HepG2 (cell line): ENCODE results near the gene NOC2L. TPM values are rescaled to one million over a fixed set of nuclear protein-coding genes. Genes with fewer than 3 reads are reported as not detected.

Experiments used
- BRD4 ChIP-seq: sonication (generic); formaldehyde crosslinking; IDR thresholded peaks from 2 replicates; pipeline ENCODE4 v1.4.0; 2020; ENCODE audit warnings: missing genetic modification reagents
- CBX1 ChIP-seq: IDR thresholded peaks from one replicate; pipeline ENCODE4 v1.6.1; 2016; ENCODE audit warnings: antibody characterized with exemption, low read depth
- DMAP1 ChIP-seq: IDR thresholded peaks from 2 replicates; pipeline ENCODE4 v1.6.1; 2016
- FLYWCH1 ChIP-seq: sonication (generic); formaldehyde crosslinking; IDR thresholded peaks from 2 replicates; pipeline ENCODE4 v1.8.1; 2023; ENCODE audit warnings: mild to moderate bottlenecking, missing genetic modification reagents
- GATA4 ChIP-seq: sonication (generic); IDR thresholded peaks from 2 replicates; pipeline ENCODE4 v1.6.1; 2016; ENCODE audit warnings: antibody characterized with exemption, low read depth, borderline replicate concordance
- IKZF4 ChIP-seq: sonication (generic); formaldehyde crosslinking; IDR thresholded peaks from 2 replicates; pipeline ENCODE4 v1.5.1; 2020; ENCODE audit warnings: borderline replicate concordance, mild to moderate bottlenecking, low read depth, missing genetic modification reagents; ENCODE audit errors: not compliant biosample characterization
- KLF12 ChIP-seq: sonication (generic); formaldehyde crosslinking; IDR thresholded peaks from 2 replicates; pipeline ENCODE4 v1.4.0; 2020; ENCODE audit warnings: missing genetic modification reagents, borderline replicate concordance
- MATR3 ChIP-seq: sonication (generic); formaldehyde crosslinking; IDR thresholded peaks from 2 replicates; pipeline ENCODE4 v1.4.0; 2020; ENCODE audit warnings: missing genetic modification reagents
- PITX1 ChIP-seq: sonication (generic); formaldehyde crosslinking; IDR thresholded peaks from 2 replicates; pipeline ENCODE4 v1.5.1; 2020; ENCODE audit warnings: mild to moderate bottlenecking, missing genetic modification reagents
- SATB2 ChIP-seq: sonication (generic); formaldehyde crosslinking; IDR thresholded peaks from 2 replicates; pipeline ENCODE4 v1.5.0; 2020; ENCODE audit warnings: missing genetic modification reagents
- XRCC5 ChIP-seq: fragments of 200-400 bp; formaldehyde crosslinking; optimal IDR thresholded peaks from 2 replicates; pipeline ENCODE3; 2017; ENCODE audit warnings: mild to moderate bottlenecking, low read length
- ZNF224 ChIP-seq: sonication (generic); formaldehyde crosslinking; IDR thresholded peaks from 2 replicates; pipeline ENCODE4 v1.5.0; 2020; ENCODE audit warnings: mild to moderate bottlenecking, missing genetic modification reagents
- ZNF564 ChIP-seq: sonication (generic); formaldehyde crosslinking; IDR thresholded peaks from 2 replicates; pipeline ENCODE4 v1.8.1; 2023; ENCODE audit warnings: mild to moderate bottlenecking, missing genetic modification reagents
- ZNF678 ChIP-seq: sonication (generic); formaldehyde crosslinking; IDR thresholded peaks from 2 replicates; pipeline ENCODE4 v1.4.0; 2020; ENCODE audit warnings: mild to moderate bottlenecking, missing genetic modification reagents
- ZNF776 ChIP-seq: sonication (generic); formaldehyde crosslinking; IDR thresholded peaks from 2 replicates; pipeline ENCODE4 v1.4.0; 2020; ENCODE audit warnings: mild to moderate bottlenecking, missing genetic modification reagents
- polyA plus RNA-seq, 8 experiments: library from polyadenylated mRNA; depleted of rRNA in 3 of 8; stranded (reverse) in 7 of 8; unstranded in 1 of 8; fragments of >200 nt; fragmentation: Illumina TruSeq in 4 of 8; extraction: Trizol in 4 of 8; gene quantifications; 2 replicates each; pipeline versions ENCODE4 v1.2.1 to v1.2.3, GENCODE V29; 2011 to 2016; ENCODE audit warnings: low read depth in 4 of 8, missing spikeins in 1 of 8, mixed read lengths in 1 of 8; ENCODE audit not compliant: insufficient read depth in 1 of 8
- total RNA-seq, 5 experiments: library from RNA; depleted of rRNA; stranded (reverse); fragments of >200 nt; fragmentation: Illumina TruSeq; extraction: Trizol; gene quantifications; 2 replicates each; pipeline ENCODE4 v1.2.3, GENCODE V29; 2016; ENCODE audit warnings: low read depth in 1 of 5
- TF ChIP-seq, protein P1 (sequence below): sonication (generic); formaldehyde crosslinking; IDR thresholded peaks from 2 replicates; pipeline ENCODE4 v1.5.0; 2020; ENCODE audit warnings: mild to moderate bottlenecking, missing genetic modification reagents
- TF ChIP-seq, protein P2 (sequence below): sonication (generic); formaldehyde crosslinking; IDR thresholded peaks from 2 replicates; pipeline ENCODE4 v1.9.0; 2022; ENCODE audit warnings: low read depth, missing genetic modification reagents
- TF ChIP-seq, protein P3 (sequence below): sonication (generic); formaldehyde crosslinking; IDR thresholded peaks from 2 replicates; pipeline ENCODE4 v1.4.0; 2020; ENCODE audit warnings: missing genetic modification reagents
- TF ChIP-seq, protein P4 (sequence below): sonication (generic); formaldehyde crosslinking; IDR thresholded peaks from 2 replicates; pipeline ENCODE4 v1.8.1; 2023; ENCODE audit warnings: missing genetic modification reagents, inconsistent platforms, borderline replicate concordance

The NOC2L gene
- total and polyA plus RNA-seq, 2 of the 13 experiments (the other 11 are each of a cell fraction or from before 2014, with no cell fraction given), result 32.0 to 103 TPM

DNA sequence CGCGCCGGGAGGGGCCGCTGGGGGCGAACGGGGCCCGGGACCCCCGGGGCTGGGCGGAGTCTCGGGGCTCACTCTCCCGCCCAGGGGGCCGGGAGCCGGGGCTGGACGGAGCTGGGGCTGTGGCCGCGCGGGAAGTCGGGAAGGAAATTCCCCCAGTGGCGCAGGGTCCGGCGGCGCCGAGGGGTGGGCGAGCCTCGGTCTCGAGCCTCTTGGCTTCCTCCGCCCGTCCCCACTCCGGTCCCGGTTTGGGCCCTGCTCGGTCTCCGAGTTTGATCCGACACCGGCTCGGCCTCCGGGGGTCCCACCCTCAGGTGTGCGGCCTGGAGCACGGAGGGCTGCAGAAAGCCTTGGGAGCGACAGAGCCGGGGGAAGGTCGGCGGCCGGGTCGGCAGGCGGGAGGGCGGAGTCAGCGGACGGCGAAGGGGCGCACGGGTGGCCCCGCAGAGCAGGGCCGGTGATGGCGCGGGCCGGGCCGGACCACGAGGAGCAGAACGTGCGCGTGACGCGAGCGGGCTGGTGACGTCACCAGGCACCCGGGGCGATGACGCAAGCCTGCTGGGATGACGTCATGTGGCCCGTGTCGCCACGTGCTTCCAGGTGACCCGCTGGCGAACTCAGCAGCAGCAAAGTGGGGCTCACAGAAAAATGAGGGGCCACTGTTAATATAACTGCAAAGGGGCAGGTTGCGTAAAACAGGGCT is 41.5 kb upstream of the NOC2L start (continued):
- TF ChIP-seq XRCC5 (no peak), BRD4 (peak; percentile 95; the same call in 1 of the 2 replicates), ZNF564 (no peak; the same call in 1 of the 2 replicates), FLYWCH1 (CRISPR knock-in tag) (no peak), PITX1 (CRISPR knock-in tag) (no peak; the same call in 1 of the 2 replicates), DMAP1 (CRISPR knock-in tag) (peak; percentile 90), ZNF224 (no peak), ZNF678 (CRISPR knock-in tag) (peak; percentile 54; the same call in 1 of the 2 replicates), KLF12 (CRISPR knock-in tag) (peak; percentile 58), GATA4 (no peak), IKZF4 (no peak), MATR3 (no peak), ZNF776 (CRISPR knock-in tag) (peak; percentile 46; the same call in 1 of the 2 replicates), SATB2 (CRISPR knock-in tag) (peak; percentile 69), CBX1 (peak; percentile 19)
- TF ChIP-seq, protein P1, sequence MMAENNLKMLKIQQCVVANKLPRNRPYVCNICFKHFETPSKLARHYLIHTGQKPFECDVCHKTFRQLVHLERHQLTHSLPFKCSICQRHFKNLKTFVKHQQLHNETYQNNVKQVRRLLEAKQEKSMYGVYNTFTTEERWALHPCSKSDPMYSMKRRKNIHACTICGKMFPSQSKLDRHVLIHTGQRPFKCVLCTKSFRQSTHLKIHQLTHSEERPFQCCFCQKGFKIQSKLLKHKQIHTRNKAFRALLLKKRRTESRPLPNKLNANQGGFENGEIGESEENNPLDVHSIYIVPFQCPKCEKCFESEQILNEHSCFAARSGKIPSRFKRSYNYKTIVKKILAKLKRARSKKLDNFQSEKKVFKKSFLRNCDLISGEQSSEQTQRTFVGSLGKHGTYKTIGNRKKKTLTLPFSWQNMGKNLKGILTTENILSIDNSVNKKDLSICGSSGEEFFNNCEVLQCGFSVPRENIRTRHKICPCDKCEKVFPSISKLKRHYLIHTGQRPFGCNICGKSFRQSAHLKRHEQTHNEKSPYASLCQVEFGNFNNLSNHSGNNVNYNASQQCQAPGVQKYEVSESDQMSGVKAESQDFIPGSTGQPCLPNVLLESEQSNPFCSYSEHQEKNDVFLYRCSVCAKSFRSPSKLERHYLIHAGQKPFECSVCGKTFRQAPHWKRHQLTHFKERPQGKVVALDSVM (CRISPR knock-in tag), result peak; percentile 64; the same call in 1 of the 2 replicates
- TF ChIP-seq, protein P2, sequence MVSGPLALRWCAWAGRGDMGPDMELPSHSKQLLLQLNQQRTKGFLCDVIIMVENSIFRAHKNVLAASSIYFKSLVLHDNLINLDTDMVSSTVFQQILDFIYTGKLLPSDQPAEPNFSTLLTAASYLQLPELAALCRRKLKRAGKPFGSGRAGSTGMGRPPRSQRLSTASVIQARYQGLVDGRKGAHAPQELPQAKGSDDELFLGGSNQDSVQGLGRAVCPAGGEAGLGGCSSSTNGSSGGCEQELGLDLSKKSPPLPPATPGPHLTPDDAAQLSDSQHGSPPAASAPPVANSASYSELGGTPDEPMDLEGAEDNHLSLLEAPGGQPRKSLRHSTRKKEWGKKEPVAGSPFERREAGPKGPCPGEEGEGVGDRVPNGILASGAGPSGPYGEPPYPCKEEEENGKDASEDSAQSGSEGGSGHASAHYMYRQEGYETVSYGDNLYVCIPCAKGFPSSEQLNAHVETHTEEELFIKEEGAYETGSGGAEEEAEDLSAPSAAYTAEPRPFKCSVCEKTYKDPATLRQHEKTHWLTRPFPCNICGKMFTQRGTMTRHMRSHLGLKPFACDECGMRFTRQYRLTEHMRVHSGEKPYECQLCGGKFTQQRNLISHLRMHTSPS (CRISPR knock-in tag), result no peak
- TF ChIP-seq, protein P3, sequence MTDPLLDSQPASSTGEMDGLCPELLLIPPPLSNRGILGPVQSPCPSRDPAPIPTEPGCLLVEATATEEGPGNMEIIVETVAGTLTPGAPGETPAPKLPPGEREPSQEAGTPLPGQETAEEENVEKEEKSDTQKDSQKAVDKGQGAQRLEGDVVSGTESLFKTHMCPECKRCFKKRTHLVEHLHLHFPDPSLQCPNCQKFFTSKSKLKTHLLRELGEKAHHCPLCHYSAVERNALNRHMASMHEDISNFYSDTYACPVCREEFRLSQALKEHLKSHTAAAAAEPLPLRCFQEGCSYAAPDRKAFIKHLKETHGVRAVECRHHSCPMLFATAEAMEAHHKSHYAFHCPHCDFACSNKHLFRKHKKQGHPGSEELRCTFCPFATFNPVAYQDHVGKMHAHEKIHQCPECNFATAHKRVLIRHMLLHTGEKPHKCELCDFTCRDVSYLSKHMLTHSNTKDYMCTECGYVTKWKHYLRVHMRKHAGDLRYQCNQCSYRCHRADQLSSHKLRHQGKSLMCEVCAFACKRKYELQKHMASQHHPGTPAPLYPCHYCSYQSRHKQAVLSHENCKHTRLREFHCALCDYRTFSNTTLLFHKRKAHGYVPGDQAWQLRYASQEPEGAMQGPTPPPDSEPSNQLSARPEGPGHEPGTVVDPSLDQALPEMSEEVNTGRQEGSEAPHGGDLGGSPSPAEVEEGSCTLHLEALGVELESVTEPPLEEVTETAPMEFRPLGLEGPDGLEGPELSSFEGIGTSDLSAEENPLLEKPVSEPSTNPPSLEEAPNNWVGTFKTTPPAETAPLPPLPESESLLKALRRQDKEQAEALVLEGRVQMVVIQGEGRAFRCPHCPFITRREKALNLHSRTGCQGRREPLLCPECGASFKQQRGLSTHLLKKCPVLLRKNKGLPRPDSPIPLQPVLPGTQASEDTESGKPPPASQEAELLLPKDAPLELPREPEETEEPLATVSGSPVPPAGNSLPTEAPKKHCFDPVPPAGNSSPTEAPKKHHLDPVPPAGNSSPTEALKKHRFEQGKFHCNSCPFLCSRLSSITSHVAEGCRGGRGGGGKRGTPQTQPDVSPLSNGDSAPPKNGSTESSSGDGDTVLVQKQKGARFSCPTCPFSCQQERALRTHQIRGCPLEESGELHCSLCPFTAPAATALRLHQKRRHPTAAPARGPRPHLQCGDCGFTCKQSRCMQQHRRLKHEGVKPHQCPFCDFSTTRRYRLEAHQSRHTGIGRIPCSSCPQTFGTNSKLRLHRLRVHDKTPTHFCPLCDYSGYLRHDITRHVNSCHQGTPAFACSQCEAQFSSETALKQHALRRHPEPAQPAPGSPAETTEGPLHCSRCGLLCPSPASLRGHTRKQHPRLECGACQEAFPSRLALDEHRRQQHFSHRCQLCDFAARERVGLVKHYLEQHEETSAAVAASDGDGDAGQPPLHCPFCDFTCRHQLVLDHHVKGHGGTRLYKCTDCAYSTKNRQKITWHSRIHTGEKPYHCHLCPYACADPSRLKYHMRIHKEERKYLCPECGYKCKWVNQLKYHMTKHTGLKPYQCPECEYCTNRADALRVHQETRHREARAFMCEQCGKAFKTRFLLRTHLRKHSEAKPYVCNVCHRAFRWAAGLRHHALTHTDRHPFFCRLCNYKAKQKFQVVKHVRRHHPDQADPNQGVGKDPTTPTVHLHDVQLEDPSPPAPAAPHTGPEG, result no peak; the same call in none of the 2 replicates
- TF ChIP-seq, protein P4, sequence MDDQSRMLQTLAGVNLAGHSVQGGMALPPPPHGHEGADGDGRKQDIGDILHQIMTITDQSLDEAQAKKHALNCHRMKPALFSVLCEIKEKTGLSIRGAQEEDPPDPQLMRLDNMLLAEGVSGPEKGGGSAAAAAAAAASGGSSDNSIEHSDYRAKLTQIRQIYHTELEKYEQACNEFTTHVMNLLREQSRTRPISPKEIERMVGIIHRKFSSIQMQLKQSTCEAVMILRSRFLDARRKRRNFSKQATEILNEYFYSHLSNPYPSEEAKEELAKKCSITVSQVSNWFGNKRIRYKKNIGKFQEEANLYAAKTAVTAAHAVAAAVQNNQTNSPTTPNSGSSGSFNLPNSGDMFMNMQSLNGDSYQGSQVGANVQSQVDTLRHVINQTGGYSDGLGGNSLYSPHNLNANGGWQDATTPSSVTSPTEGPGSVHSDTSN, result no peak; the same call in 1 of the 2 replicates
